NCI-H510A treated with DMSO at 0.1 percent for 48 hours (cell line): ENCODE measurements around the gene PPFIBP2.

Experiments
- DNase-seq: peaks from one replicate; lab custom pipeline; 2025; lab: John Stamatoyannopoulos, UW

The PPFIBP2 gene

DNA sequence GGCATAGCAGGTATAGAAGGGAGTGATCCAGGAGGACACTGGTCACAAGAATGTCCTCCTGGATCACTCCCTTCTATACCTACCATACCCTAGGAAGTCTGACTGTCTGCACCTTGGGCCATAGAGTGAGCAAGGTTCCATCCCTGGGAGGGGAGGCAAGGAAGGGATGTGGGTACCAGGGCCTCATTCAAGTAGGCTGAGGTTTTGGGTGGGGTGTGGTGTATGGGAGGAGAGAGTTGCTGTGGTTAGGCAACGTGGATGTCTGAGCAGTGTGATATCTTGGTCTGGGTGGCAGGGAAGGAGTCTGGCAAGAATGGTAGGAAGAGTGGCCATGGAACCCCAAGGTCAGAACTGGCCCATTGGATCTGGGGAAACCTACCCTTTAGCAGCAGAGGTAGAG lies 13.2 kb downstream of the PPFIBP2 start:
- no peak for DNase-seq

DNA sequence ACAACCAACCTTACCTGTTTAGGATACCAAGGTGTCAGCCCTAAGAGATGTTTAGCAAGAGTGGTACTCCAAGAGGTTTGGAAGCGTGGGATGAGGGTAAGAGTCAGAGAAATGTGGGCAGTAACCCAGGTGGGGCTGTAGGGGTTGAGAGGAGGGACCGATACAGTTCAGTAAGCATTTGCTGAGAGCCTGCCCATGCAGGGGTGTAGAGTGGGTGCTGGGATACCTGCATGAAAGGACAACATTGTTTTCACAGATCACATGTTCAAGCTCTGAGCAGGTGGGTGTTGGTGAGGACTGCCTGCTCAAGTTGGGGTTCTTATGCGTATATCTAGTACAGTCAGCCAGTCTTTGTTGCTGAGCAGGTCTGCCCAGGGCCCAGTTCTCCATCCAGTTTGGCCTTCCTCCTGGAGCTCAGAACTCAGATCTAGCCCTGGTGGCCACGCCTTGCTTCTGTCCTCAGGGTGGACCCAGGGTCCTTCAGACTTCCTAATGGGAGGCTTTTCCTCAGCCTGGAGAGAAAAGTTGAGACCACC lies 14.8 kb downstream of the PPFIBP2 start:
- no peak for DNase-seq

DNA sequence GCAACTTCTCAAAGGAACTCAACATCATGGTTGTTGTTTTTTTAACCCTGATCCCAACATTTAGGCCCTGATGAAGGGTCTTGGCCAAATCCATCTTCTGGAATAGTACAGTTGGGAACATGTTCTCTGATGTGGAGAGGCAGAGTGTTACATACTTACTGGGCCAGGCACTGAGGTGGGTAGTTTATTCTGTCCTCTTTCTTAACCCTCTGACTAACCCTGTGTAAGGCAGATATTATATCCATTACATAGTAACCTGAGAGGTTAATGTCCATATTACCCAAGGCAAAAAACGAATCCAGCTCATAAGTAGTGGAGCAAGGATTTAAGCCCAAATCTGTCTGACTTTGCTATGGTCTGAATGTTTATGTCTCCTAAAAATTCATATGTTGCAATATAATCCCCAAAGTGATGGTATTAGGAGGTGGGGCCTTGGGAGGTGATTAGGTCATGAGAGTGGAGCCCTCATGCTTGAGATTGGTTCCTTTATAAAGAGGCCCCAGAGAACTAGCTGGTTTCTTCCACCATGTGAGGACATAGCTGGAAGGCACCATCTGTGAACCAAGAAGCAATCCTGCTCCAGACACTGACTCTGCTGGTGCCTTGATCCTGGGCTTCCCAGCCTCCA lies 16.3 kb downstream of the PPFIBP2 start:
- DNase-seq: no peak

DNA sequence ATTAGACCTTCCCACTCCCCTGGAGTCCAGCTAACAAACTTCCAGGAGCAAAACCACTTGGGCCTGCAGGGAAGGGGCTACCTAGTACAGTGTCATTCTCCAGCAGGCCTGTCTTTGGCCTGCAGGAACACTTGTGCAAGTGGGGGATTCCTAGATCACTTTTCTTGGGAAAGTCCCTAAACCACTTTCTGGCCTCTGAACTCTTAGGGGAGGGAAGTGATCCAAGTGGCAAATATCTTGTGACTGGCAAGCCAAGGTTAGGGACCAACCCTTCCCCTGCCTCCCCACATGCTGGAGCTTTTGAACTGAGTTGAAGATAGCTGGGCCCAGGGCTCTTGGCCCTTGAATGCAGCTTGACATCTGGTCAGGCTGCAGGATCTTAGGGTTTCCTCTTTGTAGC lies 17.2 kb downstream of the PPFIBP2 start:
- DNase-seq: no peak

DNA sequence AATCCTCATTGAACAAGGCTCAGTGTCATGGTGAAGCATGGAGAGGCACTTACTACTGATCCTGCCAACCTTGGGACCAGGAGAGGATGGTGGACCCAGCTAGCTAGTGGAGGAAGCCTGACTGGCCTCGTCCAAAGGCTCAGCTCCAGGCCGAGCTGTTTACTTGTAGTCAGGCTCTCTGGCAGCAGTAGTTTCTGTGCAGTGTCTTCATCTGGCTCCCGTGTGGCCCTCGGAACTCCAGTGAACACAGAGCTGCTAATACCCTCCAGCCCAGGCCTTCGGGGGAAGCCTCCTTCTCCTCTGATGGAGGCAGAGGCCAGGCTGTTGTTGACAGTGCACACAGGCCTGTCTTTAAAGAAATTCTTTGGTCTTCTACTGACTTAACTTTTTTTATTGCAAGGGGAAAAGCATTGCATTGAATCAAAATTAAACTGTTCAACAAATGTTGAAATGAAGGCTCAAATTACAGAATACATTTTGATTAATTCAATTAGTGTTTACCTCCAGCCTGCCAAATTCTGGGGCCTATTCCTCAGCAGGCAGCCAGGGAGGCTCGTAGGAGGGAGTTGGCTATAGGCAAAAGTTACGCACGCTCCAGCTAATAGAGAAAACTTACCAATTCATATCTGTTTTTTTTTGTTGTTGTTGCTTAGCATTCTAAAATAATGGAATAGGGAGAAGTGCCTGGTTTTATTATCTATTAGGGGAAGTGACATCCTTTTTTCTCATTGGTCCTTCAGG lies 18.8 kb downstream of the PPFIBP2 start:
- no peak for DNase-seq

DNA sequence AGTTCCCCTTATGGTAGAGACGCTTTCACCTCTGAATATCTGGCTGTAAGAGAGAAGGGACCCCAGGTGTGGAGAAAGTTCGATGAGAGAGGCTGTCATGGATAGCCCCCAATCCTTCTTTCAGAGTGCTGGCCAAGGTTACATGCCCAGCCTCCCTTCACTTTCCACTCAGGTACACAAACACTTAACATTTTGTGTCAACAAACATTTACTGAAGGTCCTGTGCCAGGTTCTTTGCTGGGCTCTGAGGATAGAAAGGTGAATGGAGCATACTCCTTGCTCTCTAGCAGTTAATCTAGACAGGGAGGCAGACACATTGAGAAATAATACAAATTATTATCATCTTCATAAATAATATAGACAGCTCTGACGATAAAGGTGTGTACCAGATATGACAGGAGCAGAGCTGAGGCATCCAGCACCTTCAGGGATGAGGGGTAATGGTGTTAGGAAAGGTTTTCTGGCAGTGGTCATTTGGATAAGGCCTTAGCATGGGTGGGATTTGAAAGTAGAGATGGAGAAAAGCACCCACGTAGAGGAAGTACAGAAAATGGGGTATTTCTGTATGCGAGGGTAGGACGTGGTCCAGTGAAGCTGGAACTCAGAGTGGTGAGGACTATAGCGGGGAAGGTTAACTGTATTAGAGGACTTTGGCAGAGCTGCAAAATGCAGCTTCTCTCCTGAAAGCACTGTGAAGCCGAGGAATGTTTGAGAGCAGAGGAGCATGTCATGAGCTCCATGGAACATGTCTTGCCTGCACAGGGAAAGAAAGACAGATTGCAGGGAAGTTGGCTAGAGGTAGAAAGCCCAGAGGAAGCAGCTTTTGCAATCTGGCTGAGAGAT lies 19.6 kb downstream of the PPFIBP2 start:
- no peak for DNase-seq

DNA sequence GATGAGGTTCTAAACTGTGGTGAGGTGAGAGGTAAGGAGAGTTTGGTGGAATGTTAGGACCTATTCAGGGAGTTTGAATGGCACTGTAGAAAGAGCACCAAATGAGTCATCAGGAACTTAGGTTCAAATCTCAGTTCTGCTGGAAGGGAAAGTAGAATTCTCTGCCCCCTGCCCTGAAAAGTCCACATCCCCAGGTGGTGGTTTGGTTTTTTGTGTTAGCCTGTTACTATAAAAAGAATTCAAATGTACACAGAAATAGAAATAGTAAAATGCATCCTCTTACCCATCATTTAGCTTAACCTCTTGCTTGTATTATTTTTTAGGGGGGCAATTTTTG lies 20.2 kb downstream of the PPFIBP2 start:
- DNase-seq: no peak

DNA sequence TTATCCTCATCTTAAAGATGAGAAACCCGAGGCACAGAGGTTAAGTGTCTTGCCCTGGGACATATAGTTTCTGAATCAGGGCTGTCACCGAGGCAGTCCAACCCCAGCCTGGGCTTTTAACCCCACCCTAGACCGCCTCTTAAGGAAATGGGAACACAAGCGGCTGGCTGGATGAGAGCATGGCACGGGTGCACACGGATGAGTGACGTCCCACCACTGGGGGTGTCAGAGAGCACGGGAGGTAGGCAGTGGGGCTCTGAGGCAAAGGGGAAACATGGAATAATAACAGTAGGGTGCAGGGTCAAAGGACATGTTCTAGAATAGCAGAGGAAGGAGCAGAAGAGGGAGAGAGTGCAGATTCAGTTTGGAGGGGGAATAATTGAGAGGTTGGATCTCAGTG lies 22.3 kb downstream of the PPFIBP2 start:
- DNase-seq: no peak

DNA sequence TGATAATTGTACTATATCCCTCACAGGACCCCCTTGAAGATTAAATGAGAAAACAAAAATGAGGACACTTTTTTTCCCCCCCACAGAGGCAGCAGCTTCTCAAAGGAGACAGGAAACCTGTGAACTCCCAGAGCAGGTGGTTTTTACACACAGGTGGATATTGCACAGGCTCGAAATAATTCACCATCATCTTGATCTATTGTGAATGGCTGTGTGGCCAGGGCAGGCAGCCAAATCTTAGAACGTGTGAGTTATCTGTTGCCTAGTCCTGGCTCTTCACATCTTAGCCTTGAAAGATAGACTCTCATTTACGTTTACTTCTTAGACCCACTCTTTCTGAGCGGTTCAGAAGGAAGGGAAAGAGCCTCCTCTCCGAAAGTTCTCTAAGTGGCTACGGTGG lies 23.5 kb downstream of the PPFIBP2 start:
- DNase-seq: no peak

DNA sequence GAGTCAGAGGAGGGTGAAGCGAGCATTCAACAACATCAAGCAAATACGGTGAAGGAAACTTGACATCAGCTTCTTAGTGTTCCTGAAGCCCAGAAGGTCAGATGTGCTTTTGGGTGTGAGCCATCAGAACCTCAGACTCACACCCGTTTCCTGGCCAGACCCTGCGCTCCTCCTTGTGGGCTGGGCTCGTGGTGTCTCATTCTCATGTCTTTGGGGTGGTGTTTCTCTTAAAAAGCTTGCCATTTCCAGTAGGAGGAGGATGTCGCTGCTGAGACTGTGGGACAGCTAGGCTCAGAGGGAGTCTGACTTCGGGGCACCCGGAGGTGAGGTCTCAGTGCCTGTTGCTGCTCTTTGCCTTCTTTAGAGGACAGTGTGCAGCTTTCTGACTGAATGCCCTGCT lies 24.2 kb downstream of the PPFIBP2 start:
- DNase-seq: no peak

DNA sequence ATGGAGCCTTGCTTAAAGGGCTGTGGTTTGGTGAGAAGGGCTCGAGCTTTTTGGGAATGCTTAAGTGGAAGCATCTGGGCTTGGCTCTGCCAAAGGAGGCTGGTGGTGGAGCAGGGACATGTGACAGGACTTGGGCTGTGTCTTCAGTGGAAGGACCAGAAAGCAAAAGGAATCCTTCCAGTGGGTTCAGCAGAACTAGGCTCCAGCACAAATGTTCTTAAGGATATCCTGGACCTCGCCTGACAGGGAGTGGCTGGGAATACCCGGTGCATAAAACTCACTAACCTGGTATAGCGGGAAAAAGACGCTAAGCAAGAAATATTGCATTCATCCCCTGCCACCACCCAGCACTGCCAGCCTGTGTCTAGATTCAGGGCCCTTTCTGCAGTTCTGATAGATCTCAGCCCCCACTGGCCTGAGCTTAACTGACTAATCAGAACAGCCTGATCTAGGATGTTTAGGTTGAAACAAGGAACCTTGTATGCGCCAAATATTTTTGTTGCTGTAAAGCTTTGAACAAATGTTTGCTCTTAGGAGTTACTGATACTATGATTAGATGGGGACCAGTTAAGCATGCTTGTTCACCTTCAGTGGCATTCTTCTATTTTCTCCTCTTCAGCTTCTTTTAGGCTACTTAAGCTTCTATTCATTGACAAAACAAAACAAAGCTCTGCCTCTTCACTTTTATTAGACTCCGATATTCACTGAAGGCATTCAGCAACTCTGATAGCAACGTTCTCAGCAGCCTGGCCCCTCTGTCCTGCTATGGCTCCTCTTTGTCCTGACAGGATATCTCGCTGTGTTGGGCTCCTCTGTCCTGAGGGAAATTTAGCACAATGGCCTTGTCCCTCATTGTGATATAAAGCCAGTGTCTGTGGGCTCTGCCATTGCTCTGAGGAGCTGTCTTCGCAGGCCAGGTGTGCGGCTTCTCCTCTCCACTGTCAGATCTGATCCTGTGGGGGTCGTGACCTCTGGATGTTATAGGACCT lies 25.0 kb downstream of the PPFIBP2 start:
- no peak for DNase-seq

DNA sequence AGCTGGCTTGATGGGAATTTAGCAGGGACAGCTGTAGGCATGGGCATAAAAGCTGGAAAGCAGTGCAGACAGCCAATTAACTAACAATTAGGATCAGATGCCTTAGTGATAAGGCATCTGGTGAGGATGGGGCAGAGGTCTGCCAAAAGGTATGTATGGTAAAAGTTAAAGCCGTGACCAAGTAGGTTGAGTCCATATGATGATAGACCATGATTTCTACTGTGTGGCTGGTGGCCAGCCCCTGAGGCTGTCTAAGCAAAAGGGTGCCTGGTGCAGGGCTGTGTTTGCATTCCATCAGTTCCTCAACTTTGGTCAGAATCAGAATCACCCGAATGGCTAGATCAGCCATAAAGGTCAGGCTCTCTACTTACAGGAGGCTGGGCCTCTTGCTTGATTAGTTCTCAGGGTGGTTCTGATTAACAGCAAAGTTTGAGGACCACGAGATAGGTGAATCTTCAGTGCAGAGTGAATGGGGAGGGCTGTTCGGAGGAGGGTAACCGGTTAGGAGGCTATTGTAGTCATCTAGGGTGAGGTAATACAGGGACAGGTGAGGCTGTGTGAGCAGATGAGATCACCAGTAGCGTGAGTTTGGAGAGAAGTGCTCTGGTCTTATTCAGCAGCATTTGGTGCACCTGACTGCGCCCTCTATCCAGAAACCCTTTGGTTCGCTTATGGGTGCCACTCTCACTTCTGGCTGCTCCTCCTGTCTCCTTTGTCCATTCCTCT lies 27.2 kb downstream of the PPFIBP2 start:
- no peak for DNase-seq

DNA sequence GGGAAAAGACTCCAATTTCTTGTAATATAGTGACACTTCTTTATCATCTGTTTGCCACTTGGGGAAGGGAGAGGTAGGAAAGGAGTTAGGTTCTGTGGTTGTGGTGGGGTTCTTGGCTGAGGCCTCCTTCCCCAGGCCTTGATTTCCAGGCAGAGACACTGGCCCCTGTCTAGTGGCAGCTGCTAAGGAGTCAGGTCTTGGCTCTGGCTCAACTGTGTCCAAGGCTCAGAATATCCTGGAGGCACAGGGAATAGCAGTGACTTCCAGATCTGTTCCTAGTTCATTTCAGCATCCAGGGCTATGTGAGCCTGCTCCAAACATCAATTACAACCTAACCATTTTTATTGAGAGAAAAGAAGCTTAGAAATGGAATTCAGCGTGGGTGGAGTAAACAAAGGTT lies 29.5 kb downstream of the PPFIBP2 start:
- DNase-seq: no peak

DNA sequence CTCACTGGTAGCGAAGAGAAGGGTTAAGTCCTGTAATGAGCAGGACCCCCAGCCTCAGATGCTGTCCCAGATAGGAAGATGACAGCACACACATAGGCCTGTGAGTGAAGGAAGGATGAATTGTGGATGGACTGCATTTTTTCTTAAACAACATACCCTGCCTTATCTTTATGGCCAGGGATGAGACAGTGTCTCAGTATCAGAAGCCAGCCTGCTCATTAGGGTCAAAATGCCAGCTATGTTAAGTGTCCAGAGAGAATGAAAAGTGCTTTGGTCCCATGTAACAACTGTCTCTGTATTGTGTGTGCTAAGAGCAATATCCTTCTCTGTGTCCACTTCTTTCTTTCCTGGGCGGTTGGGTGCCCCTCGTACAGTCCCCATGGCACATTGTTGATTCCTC lies 30.2 kb downstream of the PPFIBP2 start:
- DNase-seq: no peak

DNA sequence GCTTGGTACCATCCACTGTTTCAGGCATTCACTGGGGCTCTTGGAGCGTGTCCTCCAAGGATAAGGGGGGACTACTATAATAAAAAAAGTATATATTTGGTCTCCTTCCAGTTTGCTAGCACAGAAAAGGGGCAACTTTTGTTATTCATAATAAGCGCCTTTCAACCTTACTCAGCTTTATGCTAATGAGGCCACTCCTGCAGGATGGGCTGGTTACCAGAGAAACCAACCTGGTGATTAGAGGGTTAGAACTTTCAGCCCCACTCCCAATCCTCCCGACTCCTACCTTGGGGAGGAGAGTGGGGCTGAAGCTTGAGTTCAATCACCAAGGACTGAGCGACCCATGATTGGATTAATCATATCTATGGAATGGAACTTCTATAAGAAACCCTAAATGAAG lies 31.8 kb downstream of the PPFIBP2 start:
- DNase-seq: no peak

DNA sequence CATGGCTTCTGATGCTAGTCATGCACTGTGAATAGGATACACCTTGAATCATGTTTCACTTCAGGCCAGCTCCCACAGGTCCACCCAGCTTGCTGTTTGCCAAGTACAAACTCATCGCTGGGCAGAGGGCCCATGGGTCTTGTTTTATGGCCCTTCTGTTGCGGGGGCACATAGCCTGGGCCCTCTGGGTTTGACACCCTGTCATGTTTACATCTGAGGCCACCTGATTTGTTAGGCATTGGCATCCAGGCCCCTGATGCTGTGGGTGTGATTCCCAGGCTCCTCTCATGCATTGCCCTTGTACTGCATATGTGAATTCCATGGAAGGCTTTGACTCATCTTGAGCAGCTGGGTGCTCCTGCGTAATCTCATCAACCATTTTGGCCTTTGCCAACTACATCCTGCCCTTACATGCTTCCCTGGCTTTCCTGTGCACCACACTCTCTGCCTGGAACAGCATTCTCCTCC lies 32.6 kb downstream of the PPFIBP2 start:
- no peak for DNase-seq

DNA sequence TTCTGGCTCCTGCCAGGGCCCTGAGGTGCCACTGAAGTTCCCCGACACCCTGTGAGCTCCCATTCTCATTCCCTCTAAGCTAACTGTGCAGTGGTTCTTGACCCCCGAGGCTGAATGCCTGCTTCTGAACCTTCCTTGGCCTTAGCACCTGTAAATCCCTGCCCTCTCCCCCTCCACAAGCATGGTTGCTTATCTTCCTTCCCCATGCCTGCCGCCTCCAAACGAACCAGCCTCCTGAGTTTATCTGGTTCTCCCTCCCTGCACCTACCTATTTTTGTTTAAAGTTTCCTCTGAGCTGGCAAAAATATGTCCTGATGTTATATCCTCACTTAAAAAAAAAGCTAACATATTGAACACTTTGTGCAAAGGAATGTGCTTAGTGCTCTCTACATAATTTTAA lies 33.9 kb downstream of the PPFIBP2 start:
- no peak for DNase-seq

DNA sequence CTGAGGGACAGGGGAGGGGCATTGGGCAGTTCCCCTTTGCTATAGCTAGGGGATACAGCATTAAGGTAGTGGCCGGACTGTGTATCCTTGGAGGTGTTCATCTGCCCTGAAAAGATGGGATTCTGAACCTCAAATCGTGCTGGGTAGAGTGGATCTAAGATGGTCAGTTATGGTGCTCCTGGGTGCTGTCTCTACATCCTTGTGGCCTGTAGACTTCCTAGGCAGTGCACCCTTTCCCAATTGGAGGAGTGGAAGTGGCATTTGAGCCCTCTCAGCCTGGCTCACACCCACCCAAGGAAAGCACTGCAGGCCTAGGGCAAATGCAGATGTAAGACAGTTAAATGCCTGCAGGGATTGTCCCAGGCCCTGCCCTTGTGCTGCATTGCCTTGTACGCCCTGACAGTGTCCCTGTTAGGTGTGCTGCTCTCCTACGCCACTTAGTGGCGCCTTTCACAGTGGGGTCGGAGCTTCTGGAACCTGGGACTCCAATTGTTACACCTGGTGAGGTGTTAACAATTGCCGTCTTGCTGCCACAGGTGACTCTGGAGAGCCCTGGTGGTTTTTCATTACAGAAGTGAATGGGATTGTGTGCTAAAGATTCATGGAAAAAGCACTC lies 35.0 kb downstream of the PPFIBP2 start:
- DNase-seq: peak; percentile 13

DNA sequence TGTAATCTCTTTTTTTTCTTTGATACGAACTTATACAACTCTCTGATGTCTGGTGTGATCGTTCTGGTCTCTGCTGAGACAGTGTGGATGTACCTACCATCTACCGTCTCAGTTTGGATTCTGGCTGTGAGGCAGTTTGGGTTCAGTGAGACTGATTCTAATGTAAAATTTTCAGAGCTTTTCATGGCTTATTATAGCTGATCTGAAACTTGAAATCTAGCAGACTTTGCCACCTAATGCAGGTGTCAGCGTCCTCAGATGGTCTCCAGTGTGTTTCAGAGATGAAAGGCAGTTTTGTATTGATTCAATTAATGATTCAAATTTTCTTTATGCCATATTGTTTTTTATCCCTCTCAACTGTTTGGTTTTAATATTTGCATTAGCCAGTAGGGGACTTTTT lies 35.9 kb downstream of the PPFIBP2 start:
- no peak for DNase-seq

DNA sequence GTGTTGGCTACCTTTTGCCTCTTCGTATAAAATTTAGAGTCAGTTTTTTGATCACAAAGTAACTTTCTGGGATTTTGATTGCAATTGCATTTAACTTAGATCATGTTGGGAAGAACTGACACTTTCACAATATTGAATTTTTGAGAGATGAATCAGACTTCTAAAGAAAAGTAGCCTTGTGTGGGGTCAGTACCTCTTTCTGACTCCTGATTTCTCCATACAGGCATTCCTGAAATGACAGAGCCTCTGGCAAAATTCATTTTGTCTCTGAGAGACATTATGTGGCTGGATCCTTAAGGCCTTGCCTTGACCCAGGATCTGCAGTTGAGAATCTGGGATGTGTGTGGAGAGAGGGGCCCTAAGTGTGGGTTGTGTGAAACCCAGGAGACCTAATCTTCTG lies 37.8 kb downstream of the PPFIBP2 start:
- no peak for DNase-seq

DNA sequence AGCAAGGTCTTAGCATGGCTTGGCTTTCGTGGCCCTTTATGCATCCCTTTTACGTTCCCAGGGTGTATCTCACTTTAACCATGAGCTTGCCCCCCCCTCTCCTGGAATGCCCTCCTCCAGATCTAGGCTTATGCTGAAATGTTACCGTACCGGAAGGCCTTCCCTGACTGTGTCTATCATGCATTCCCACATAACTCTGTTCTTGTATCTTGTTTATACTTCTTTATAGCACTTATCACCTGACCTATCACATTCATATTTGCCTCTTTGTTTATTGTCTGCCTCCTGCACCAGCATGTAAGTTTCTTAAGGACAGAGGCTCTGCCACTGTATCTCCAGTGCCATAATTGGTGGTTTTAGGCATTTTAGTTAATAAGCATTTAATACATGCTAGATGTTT lies 38.9 kb downstream of the PPFIBP2 start:
- DNase-seq: no peak
